ENCODE measurements around the gene UBFD1.

GRCh38 chr16:23521037-23521743 lies 36.3 kb upstream of the UBFD1 start:
- no peak for TF ChIP-seq CTCF (IDR thresholded peaks at IDR 0.05)
- TF ChIP-seq POLR2A (IDR thresholded peaks at IDR 0.05) = no peak
